Sigmoid colon (tissue), 4 donors: ENCODE measurements around the gene ALG12.

Source experiments
- CTCF ChIP-seq, 4 experiments: fragments of 450-650 bp in 3 of 4; fragments of 200-600 bp in 1 of 4; IDR thresholded peaks; one replicate each; pipeline ENCODE4 v1.5.1; 2016 to 2019; ENCODE audit warnings: antibody characterized with exemption in 4 of 4, mild to moderate bottlenecking in 3 of 4, moderate library complexity in 2 of 4
- POLR2A ChIP-seq, 2 donors: fragments of 450-650 bp; IDR thresholded peaks; one replicate each; pipeline ENCODE4 v1.6.1; 2016; ENCODE audit warnings: antibody characterized with exemption in 2 of 2, mild to moderate bottlenecking in 2 of 2, moderate library complexity in 2 of 2
- POLR2AphosphoS5 ChIP-seq, 4 donors: sonication (generic); formaldehyde crosslinking; IDR thresholded peaks; one replicate each; pipeline ENCODE4 v1.6.1; 2017; ENCODE audit warnings: antibody characterized with exemption in 4 of 4

DNA sequence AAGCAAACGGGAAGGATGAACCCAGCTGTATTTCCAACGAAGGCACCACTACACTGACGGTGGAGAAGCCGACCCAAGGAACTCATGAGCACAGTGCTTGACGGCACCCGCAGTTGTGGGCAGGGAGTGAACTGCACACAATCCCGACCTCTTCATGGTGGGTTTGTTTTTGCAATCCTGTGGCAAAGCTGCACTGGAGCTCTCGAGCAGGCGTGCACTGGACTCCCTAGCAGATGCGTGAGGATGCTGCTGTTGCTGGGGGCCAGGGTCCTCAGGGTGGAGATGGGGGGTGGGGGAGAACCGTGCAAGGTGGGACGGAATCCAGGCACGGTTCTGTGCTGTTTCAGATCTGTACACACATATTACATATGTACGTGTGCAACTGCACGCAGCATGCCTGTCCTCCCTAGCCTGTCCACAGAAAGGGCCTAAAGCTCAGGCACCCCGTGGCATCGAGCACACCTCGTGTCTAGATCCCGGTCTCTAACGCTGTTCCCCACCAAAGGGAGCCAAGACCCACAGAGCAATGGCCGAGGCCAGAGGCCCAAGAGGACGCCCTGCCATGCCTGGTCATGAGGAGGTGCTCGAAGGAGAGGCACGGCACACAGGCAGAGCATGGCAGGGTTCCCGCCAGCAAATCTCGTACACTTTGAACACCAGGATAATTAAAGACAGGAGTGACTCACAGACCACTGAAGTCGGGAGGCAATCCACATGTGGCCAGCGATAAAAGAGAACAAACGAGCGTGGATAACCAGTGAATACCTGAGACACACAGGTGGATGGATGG lies 17.6 kb downstream of the ALG12 start:
- TF ChIP-seq POLR2AphosphoS5 (IDR thresholded peaks at IDR 0.05) (no peak), CTCF (IDR thresholded peaks at IDR 0.05) (no peak), POLR2A (IDR thresholded peaks at IDR 0.05) (no peak)
